Esophagus squamous epithelium (tissue), 5 donors: Measurements from ENCODE around the gene C17orf50. TPM values are rescaled to one million over a fixed set of nuclear protein-coding genes. Genes with fewer than 3 reads are reported as not detected.

Experiments
- DNase-seq: peaks from one replicate; lab custom pipeline; 2025; lab: John Stamatoyannopoulos, UW
- H3K27ac ChIP-seq, 4 donors: fragments of 200-600 bp; sonication (generic); one replicate each; pipeline ENCODE4 v1.5.1; 2016 to 2019; ENCODE audit warnings: mild to moderate bottlenecking in 1 of 4
- H3K27me3 ChIP-seq, 4 donors: fragments of 200-600 bp; sonication (generic); 1 replicate in 3 of 4; 2 replicates in 1 of 4; pipeline versions ENCODE4 v1.5.1 to v1.6.0; 2017 to 2021; ENCODE audit warnings: antibody characterized with exemption in 1 of 4
- H3K36me3 ChIP-seq, 3 donors: fragments of 200-600 bp; sonication (generic); one replicate each; pipeline ENCODE4 v1.5.1; 2016 to 2019
- H3K4me1 ChIP-seq, 3 donors: fragments of 200-600 bp; sonication (generic); one replicate each; pipeline ENCODE4 v1.5.1; 2017 to 2019
- H3K4me3 ChIP-seq, 4 donors: fragments of 200-600 bp; sonication (generic); 1 replicate in 3 of 4; 2 replicates in 1 of 4; pipeline ENCODE4 v1.5.1; 2016 to 2019; ENCODE audit warnings: mild to moderate bottlenecking in 2 of 4, moderate library complexity in 1 of 4
- H3K9me3 ChIP-seq, 3 donors: fragments of 200-600 bp; sonication (generic); one replicate each; pipeline ENCODE4 v1.5.1; 2016 to 2019
- POLR2A ChIP-seq, 4 donors: fragments of 450-650 bp; IDR thresholded peaks; one replicate each; pipeline ENCODE4 v1.6.1; 2017; ENCODE audit warnings: antibody characterized with exemption in 4 of 4, mild to moderate bottlenecking in 4 of 4, moderate library complexity in 3 of 4
- WGBS, 2 donors: methylation state at CpG; one replicate each; pipeline ENCODE4 v1.1.5; 2018; 5-methylcytosine and 5-hydroxymethylcytosine counted together
- intact Hi-C: fragments of 100-400 bp; cut with DNase I; formaldehyde crosslinking; loops from one replicate; pipeline ENCODE4 v1.15.0; 2022
- total RNA-seq, 4 donors: library from RNA; depleted of rRNA; stranded (reverse); fragments of >200 nt; gene quantifications; one replicate each; pipeline ENCODE4 v1.1.0, GENCODE V29; 2016
- TF ChIP-seq, protein P1 (sequence below), 6 experiments: fragments of 450-650 bp in 4 of 6; fragments of 200-600 bp in 2 of 6; sonication (generic) in 2 of 6; IDR thresholded peaks; one replicate each; pipeline ENCODE4 v1.5.1; 2016 to 2019; ENCODE audit warnings: antibody characterized with exemption in 6 of 6, mild to moderate bottlenecking in 4 of 6, moderate library complexity in 4 of 6
- donor health status: DM: yes; HTN: yes; CAD: no.

C17orf50 gene
- total RNA-seq, 4 donors from 2014 or later, result not detected

DNA sequence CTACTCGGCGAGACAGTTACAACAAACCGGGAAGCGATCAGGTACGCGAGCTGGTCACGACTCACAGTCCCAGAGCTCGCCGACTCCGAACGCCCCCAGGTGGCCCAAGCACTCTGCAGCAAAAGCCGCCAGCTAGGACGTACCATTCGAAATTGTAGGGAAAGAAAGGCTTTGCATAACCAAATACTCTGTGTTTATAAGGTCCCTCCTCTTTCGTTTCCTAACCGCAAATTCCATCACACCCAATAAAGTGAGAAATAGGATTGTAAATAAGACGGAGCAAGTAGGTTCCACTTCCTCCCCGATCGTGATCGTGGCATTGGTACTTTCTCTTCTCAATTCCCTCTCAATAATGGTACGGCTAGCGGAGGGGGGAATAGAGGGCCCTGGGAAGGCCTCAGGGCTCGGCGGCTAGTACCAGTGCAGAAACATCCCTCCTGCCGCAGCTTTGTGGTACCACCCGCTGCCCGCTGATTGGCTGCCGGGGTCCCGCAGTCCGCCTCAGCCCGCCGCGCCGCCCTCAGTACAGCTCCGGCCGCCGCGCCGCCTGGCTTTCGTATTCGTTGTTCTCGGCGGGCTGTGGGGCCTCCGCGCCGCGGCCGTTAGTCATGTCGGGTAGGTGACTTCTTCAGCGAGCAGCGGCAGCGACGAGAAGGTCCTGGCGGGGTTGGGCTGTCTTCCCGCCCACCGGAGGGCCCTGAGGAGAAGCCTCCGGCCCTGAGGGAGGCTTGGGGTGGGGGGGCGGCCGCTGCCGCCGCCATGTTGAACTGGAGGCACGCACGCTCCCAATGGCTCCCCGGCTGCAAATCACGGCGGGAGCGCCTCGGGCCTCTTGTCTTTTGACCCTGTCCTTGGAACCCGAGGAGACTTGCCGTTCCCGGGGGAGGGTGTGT, 48.5 kb downstream of the C17orf50 start, which contains the start of gene TAF15:
TAF15 (plus strand) TSS at position 523 of the 893 bp plus-strand sequence; CDS start at position 609, 86 bp downstream.
- Histone ChIP-seq H3K27me3 (no peaks in the 10 kb centered on the region), H3K4me3 (peak within 1 kb of the TSS; percentile 79 to 94 (median 88)), H3K4me1 (peaks cover 19 to 56% (median 20%) of the 10 kb centered on the region in 3 donors), H3K9me3 (no peaks in the 10 kb centered on the region), H3K36me3 (no peaks in the 10 kb centered on the region), H3K27ac (peak within 1 kb of the TSS; percentile 94 to 99 (median 98))
- TF ChIP-seq, protein P1, sequence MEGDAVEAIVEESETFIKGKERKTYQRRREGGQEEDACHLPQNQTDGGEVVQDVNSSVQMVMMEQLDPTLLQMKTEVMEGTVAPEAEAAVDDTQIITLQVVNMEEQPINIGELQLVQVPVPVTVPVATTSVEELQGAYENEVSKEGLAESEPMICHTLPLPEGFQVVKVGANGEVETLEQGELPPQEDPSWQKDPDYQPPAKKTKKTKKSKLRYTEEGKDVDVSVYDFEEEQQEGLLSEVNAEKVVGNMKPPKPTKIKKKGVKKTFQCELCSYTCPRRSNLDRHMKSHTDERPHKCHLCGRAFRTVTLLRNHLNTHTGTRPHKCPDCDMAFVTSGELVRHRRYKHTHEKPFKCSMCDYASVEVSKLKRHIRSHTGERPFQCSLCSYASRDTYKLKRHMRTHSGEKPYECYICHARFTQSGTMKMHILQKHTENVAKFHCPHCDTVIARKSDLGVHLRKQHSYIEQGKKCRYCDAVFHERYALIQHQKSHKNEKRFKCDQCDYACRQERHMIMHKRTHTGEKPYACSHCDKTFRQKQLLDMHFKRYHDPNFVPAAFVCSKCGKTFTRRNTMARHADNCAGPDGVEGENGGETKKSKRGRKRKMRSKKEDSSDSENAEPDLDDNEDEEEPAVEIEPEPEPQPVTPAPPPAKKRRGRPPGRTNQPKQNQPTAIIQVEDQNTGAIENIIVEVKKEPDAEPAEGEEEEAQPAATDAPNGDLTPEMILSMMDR (IDR thresholded peaks at IDR 0.05), result peak; percentile 56 to 76 (median 68)
- TF ChIP-seq POLR2A (IDR thresholded peaks at IDR 0.05), result peak in 3 of 4 donors; percentile 90 to 100 (median 97)
- 0 to 1% methylated on average over 20 to 28 of the region's 71 CpGs for WGBS, 2 donors
- peak; percentile 86 for DNase-seq
- intact Hi-C loops, result no loop called here

DNA sequence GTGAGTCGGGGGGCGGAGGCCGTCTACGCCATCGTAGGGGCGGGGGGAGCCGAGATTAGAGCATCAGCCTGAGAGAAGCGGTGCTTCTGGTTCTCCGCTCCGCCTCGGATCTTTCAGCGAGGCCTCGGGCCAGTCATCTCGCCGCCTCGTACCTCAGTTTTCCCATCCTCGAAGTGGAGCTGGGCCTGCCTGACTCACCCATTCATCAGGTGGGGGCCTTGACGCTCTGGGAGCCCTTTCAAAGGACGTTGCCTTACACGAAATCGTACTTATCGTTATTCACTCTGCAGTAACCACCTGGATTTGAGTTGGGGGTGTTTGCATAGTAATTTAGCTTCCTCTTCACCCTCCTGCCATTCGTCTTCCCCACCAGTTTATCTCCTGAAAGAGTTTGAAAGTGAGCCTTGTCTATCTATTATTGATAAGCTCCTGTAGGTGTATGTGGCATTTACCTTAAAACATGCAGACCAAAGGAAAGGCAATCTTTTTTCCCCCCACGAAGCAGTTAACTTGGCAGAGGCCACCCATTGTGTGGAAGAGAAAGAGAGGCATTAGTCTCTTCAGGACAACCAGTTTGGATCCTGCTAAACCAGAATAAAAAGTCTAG, 49.3 kb downstream of the C17orf50 start:
- no peaks in the 10 kb centered on the region for H3K36me3 ChIP-seq
- no peak for TF ChIP-seq POLR2A (IDR thresholded peaks at IDR 0.05)
- TF ChIP-seq, protein P1 (IDR thresholded peaks at IDR 0.05), result no peak
- H3K27me3 ChIP-seq, result no peaks in the 10 kb centered on the region
- H3K9me3 ChIP-seq, result no peaks in the 10 kb centered on the region
- H3K4me1 ChIP-seq, result peaks cover 18 to 58% (median 20%) of the 10 kb centered on the region in 3 donors
- H3K27ac ChIP-seq, result peak overlapping the region; percentile 94 to 99 (median 98)
- H3K4me3 ChIP-seq, result peak overlapping the region; percentile 79 to 94 (median 88)
- DNase-seq, result no peak
- 0% methylated on average over 6 to 11 of the region's 24 CpGs for WGBS, 2 donors
- intact Hi-C loops, result no loop called here

DNA sequence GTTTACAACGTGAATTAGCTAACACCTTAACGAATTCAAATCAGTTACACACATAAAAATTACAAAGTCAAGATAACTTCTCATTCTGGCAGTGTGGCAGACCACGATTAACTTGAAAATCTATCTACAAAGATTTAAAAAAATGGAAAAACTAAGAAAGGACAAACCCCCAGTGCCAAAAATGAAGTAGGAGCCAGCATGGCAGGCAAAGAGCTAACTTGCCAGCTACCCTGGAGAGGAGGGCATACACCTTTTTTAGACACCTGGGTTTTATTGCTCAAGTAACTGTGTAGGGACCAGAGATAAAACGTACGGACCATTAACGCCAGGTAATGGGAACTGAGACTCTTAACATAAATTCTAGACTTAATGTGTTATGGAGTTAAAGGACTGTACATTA, 51.1 kb downstream of the C17orf50 start:
- Histone ChIP-seq H3K4me1 (peaks cover 18 to 75% (median 20%) of the 10 kb centered on the region in 3 donors), H3K9me3 (no peaks in the 10 kb centered on the region), H3K27ac (no peak overlapping the region), H3K27me3 (no peaks in the 10 kb centered on the region), H3K36me3 (peaks cover 0 to 10% (median 0%) of the 10 kb centered on the region in 3 donors), H3K4me3 (peak overlapping the region in 1 of 4 donors; percentile 92)
- TF ChIP-seq POLR2A (IDR thresholded peaks at IDR 0.05), result no peak
- TF ChIP-seq, protein P1 (IDR thresholded peaks at IDR 0.05), result no peak
- no peak for DNase-seq
- intact Hi-C loops, result no loop called here
- WGBS, 2 donors, result 81 to 82% methylated on average over 6 of the region's 6 CpGs

DNA sequence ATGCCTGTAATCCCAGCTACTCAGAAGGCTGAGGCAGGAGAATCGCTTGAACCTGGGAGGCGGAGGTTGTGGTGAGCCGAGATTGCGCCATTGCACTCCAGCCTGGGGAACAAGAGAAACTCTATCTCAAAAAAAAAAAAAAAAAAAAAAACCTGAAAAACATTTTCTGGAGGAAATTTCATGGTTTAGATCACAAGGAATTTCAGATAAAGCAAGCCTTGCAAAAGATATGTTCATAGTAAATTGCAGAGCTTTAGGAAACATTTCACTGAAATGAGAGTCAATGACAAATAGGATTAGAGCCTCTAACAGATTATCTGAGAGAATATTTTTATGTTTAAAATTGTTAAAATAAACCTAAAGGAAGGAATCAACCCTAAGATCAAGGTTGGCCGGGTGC, 51.8 kb downstream of the C17orf50 start:
- Histone ChIP-seq H3K36me3 (peaks cover 0 to 17% (median 0%) of the 10 kb centered on the region in 3 donors), H3K4me1 (peaks cover 18 to 82% (median 20%) of the 10 kb centered on the region in 3 donors), H3K9me3 (no peaks in the 10 kb centered on the region), H3K4me3 (no peak overlapping the region), H3K27ac (no peak overlapping the region), H3K27me3 (no peaks in the 10 kb centered on the region)
- intact Hi-C loops, result no loop called here
- DNase-seq, result no peak
- WGBS, 2 donors, result 86% methylated on average over 5 of the region's 5 CpGs
- TF ChIP-seq, protein P1 (IDR thresholded peaks at IDR 0.05), result no peak
- TF ChIP-seq POLR2A (IDR thresholded peaks at IDR 0.05), result no peak

Other genes starting within 250 kb of the C17orf50 start
- gene SLFN12L, start 223.2 kb upstream of the C17orf50 start, total RNA-seq, result 1 to 10 TPM in 3 of 4 donors, under 1 TPM in 1; 0.50 to 3.4 (median 1.2) TPM
- gene SLFN14, start 200.1 kb upstream of the C17orf50 start, total RNA-seq, result not detected
- 1 to 10 TPM in 3 of 4 donors, under 1 TPM in 1; 0.95 to 4.4 (median 3.6) TPM for gene PEX12, start 182.3 kb upstream of the C17orf50 start, total RNA-seq
- gene AP2B1, start 173.6 kb upstream of the C17orf50 start, total RNA-seq, result 10 to 100 TPM in 3 of 4 donors, 1 to 10 TPM in 1; 9.7 to 99.4 (median 37.4) TPM
- gene RASL10B, start 29.2 kb upstream of the C17orf50 start, total RNA-seq, result 1 to 10 TPM in 2 of 4 donors, under 1 TPM in 2; 0.34 to 1.5 (median 0.89) TPM
- gene GAS2L2, start 7.6 kb upstream of the C17orf50 start, total RNA-seq, result not detected
- gene MMP28, start 34.8 kb downstream of the C17orf50 start, total RNA-seq, result 10 to 100 TPM; 29.1 to 61.0 (median 35.2) TPM
- gene TAF15, start 48.6 kb downstream of the C17orf50 start, total RNA-seq, result 100 to 1,000 TPM in 1 of 4 donors, 10 to 100 TPM in 3; 48.7 to 111 (median 66.7) TPM
- gene HEATR9, start 108.0 kb downstream of the C17orf50 start, total RNA-seq, result under 1 TPM in 1 of 4 donors, not detected in 3; 0.15 TPM
- gene CCL5, start 119.5 kb downstream of the C17orf50 start, total RNA-seq, result 10 to 100 TPM in 1 of 4 donors, 1 to 10 TPM in 3; 1.5 to 25.2 (median 2.8) TPM
- gene RDM1, start 169.9 kb downstream of the C17orf50 start, total RNA-seq, result 1 to 10 TPM in 1 of 4 donors, under 1 TPM in 3; 0.38 to 4.0 (median 0.45) TPM
- not detected for gene LYZL6, start 182.8 kb downstream of the C17orf50 start, total RNA-seq
- gene CCL16, start 220.6 kb downstream of the C17orf50 start, total RNA-seq, result under 1 TPM in 1 of 4 donors, not detected in 3; 0.95 TPM
- gene CCL14, start 225.8 kb downstream of the C17orf50 start, total RNA-seq, result 10 to 100 TPM in 1 of 4 donors, 1 to 10 TPM in 3; 2.7 to 25.0 (median 5.6) TPM
- gene CCL15, start 240.7 kb downstream of the C17orf50 start, total RNA-seq, result not detected